SK-N-SH (cell line): ENCODE results near the gene TTC21B. TPM values are rescaled to one million over a fixed set of nuclear protein-coding genes. Genes with fewer than 3 reads are reported as not detected.
"Not testable (repeated sequence)": the region's sequence is repeated elsewhere in the genome, so short reads cannot be mapped to it uniquely, and the experiment has no call there.

ENCODE experiments used
- CTCF ChIA-PET: fragments of 300-600, 350-600 bp; formaldehyde crosslinking; extraction: SDS; loops from one replicate; lab custom pipeline; 2021; lab: Yijun Ruan, JAX
- POLR2A ChIA-PET: fragments of 350-600 bp; sonication (Branson Sonifier 250); formaldehyde crosslinking; extraction: SDS; loops from one replicate; lab custom pipeline; 2020; ENCODE audit warnings: antibody characterized with exemption, inconsistent platforms; lab: Yijun Ruan, JAX
- DNase-seq: peaks from one replicate; pipeline ENCODE4 v3.0.0; 2012
- H2AFZ ChIP-seq: fragments of 200-600 bp; sonication (generic); 2 replicates; pipeline ENCODE4 v1.8.1; 2016; ENCODE audit warnings: antibody characterized with exemption, mild to moderate bottlenecking, low read depth
- H3F3A ChIP-seq: fragments of 200-600 bp; sonication (generic); replicated peaks from 2 replicates; pipeline ENCODE3; 2016; ENCODE audit warnings: antibody characterized with exemption, mild to moderate bottlenecking; ENCODE audit not compliant: insufficient read depth
- H3K27ac ChIP-seq, 2 experiments: fragments of 200-500 bp in 1 of 2; fragments of 200-600 bp in 1 of 2; sonication (Bioruptor generic) in 1 of 2; sonication (generic), shearing (Covaris generic) in 1 of 2; 2 replicates each; pipeline versions ENCODE4 v1.5.1 to v1.6.1; 2014 to 2016; ENCODE audit warnings: low read depth in 2 of 2, inconsistent platforms in 1 of 2, low read length in 1 of 2, mild to moderate bottlenecking in 1 of 2, mixed read lengths in 1 of 2
- H3K27me3 ChIP-seq: fragments of 200-600 bp; sonication (generic), shearing (Covaris generic); 2 replicates; pipeline ENCODE4 v1.6.1; 2016; ENCODE audit warnings: mixed run types; ENCODE audit not compliant: insufficient read depth
- H3K36me3 ChIP-seq, 2 experiments: fragments of 200-500 bp in 1 of 2; fragments of 200-600 bp in 1 of 2; sonication (Bioruptor generic) in 1 of 2; sonication (generic) in 1 of 2; replicated peaks in 1 of 2; 2 replicates each; pipeline versions ENCODE3 to v1.5.1; 2014 to 2016; ENCODE audit warnings: low read length in 1 of 2, mild to moderate bottlenecking in 1 of 2; ENCODE audit not compliant: insufficient read depth in 2 of 2, control insufficient read depth in 1 of 2
- H3K4me1 ChIP-seq, 2 experiments: fragments of 200-500 bp in 1 of 2; fragments of 200-600 bp in 1 of 2; sonication (Bioruptor generic) in 1 of 2; sonication (generic), shearing (Covaris generic) in 1 of 2; 2 replicates each; pipeline versions ENCODE4 v1.5.1 to v1.6.1; 2014 to 2016; ENCODE audit warnings: low read depth in 1 of 2, low read length in 1 of 2, mixed run types in 1 of 2; ENCODE audit not compliant: insufficient read depth in 2 of 2, control insufficient read depth in 1 of 2
- H3K4me2 ChIP-seq: fragments of 200-600 bp; sonication (generic), shearing (Covaris generic); 2 replicates; pipeline ENCODE4 v1.6.1; 2017; ENCODE audit warnings: mixed run types
- H3K4me3 ChIP-seq, 2 experiments: fragments of 200-500 bp in 1 of 2; fragments of 200-600 bp in 1 of 2; sonication (Bioruptor generic) in 1 of 2; sonication (generic), shearing (Covaris generic) in 1 of 2; 2 replicates each; pipeline versions ENCODE4 v1.5.1 to v1.8.1; 2014 to 2016; ENCODE audit warnings: low read depth in 2 of 2, inconsistent platforms in 1 of 2, low read length in 1 of 2, mild to moderate bottlenecking in 1 of 2, mixed read lengths in 1 of 2, moderate library complexity in 1 of 2
- H3K79me2 ChIP-seq: fragments of 200-600 bp; sonication (generic); 2 replicates; pipeline ENCODE4 v1.8.1; 2017; ENCODE audit warnings: mild to moderate bottlenecking; ENCODE audit not compliant: insufficient read depth
- H3K9ac ChIP-seq: fragments of 200-600 bp; sonication (generic); 2 replicates; pipeline ENCODE4 v1.6.1; 2017; ENCODE audit warnings: mixed run types
- H3K9me2 ChIP-seq: fragments of 200-600 bp; sonication (generic); 2 replicates; pipeline ENCODE4 v1.6.1; 2017; ENCODE audit warnings: mixed run types
- H3K9me3 ChIP-seq: fragments of 200-600 bp; sonication (generic); 2 replicates; pipeline ENCODE4 v1.6.1; 2017; ENCODE audit warnings: mixed run types, mild to moderate bottlenecking, moderate library complexity
- H4K20me1 ChIP-seq: fragments of 200-600 bp; sonication (generic); 2 replicates; pipeline ENCODE4 v1.6.1; 2017; ENCODE audit warnings: mild to moderate bottlenecking, mixed run types; ENCODE audit not compliant: insufficient read depth
- JUND ChIP-seq: IDR thresholded peaks from 2 replicates; pipeline ENCODE4 v1.4.0; 2012
- NRF1 ChIP-seq: IDR thresholded peaks from 2 replicates; pipeline ENCODE4 v1.6.1; 2012; ENCODE audit warnings: low read depth, mild to moderate bottlenecking, low read length
- RXRA ChIP-seq: IDR thresholded peaks from 2 replicates; pipeline ENCODE4 v1.4.0; 2012; ENCODE audit warnings: low read depth, mild to moderate bottlenecking, borderline replicate concordance
- SIN3A ChIP-seq: IDR thresholded peaks from 2 replicates; pipeline ENCODE4 v1.6.1; 2012; ENCODE audit warnings: low read depth, mild to moderate bottlenecking, low read length, moderate library complexity, borderline replicate concordance
- SMC3 ChIP-seq: IDR thresholded peaks from 2 replicates; pipeline ENCODE4 v1.6.1; 2012; ENCODE audit warnings: low read depth, low read length, improper control_type of control experiment
- TEAD4 ChIP-seq: IDR thresholded peaks from 2 replicates; pipeline ENCODE4 v1.4.0; 2012; ENCODE audit warnings: mild to moderate bottlenecking, borderline replicate concordance; ENCODE audit not compliant: insufficient read depth
- USF1 ChIP-seq: IDR thresholded peaks from 2 replicates; pipeline ENCODE4 v1.4.0; 2012; ENCODE audit warnings: low read depth, borderline replicate concordance
- WGBS: methylation state at CpG from one replicate; pipeline ENCODE4 v1.1.6; 2017; ENCODE audit warnings: low lambda C conversion rate; 5-methylcytosine and 5-hydroxymethylcytosine counted together
- polyA plus RNA-seq, 3 experiments: library from polyadenylated mRNA; depleted of rRNA; stranded (reverse); fragments of >200 nt; gene quantifications; 2 replicates each; pipeline ENCODE4 v1.2.3, GENCODE V29; 2012
- TF ChIP-seq, protein P1 (sequence below): IDR thresholded peaks from 2 replicates; pipeline ENCODE4 v1.4.0; 2012; ENCODE audit warnings: low read depth, borderline replicate concordance
- TF ChIP-seq, protein P2 (sequence below): fragments of 150-350 bp; IDR thresholded peaks from 2 replicates; pipeline ENCODE4 v1.6.1; 2016; ENCODE audit warnings: mild to moderate bottlenecking, low read depth, low read length

The TTC21B gene
- polyA plus RNA-seq, 1 of the 3 experiments (the other 2 are of a cell fraction) = 10.1 TPM

DNA sequence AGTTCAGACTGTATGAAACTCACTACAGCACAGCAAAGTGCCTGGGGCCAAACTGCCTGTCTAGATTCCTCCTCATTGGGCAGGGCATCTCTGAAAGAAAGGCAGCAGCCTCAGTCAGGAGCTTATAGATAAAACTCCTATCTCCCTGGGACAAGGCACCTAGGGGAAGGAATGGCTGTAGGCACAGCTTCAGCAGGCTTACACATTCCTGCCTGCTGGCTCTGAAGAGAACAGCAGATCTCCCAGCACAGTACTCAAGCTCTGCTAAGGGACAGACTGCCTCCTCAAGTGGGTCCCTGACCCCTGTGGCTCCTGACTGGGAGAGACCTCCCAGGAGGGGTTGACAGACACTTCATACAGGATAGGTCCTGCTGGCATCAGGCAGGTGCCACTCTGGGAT is 18.6 kb upstream of the TTC21B start:
- H3K36me3 ChIP-seq, H3K9me3 ChIP-seq, H3K9ac ChIP-seq, H3K79me2 ChIP-seq, DNase-seq, H2AFZ ChIP-seq, H3K9me2 ChIP-seq, H3K4me1 ChIP-seq, H4K20me1 ChIP-seq, H3K27ac ChIP-seq, H3K27me3 ChIP-seq, H3K4me2 ChIP-seq, POLR2A ChIA-PET, H3K4me3 ChIP-seq, H3F3A ChIP-seq: not testable (repeated sequence)
- CTCF ChIA-PET = interaction anchor here (1.4 kb wide), 1 partner anchor 135 kb away, joined by 3 read pairs; no protein-coding TSS in a partner anchor

- no peaks in the 10 kb centered on the region for H3K79me2 ChIP-seq
- H2AFZ ChIP-seq = no peak overlapping the region; the same call in 1 of the 2 replicates
- H3K4me1 ChIP-seq = no peaks in the 10 kb centered on the region
- POLR2A ChIA-PET = no interaction called here
- no peak overlapping the region for H3K9ac ChIP-seq
- no peak for DNase-seq
- no peak overlapping the region for H3K27ac ChIP-seq
- H3K9me2 ChIP-seq = no peaks in the 10 kb centered on the region
- no peaks in the 10 kb centered on the region for H4K20me1 ChIP-seq
- no peak overlapping the region for H3K4me2 ChIP-seq
- no peaks in the 10 kb centered on the region for H3F3A ChIP-seq
- 27% methylated on average over 1 of the region's 1 CpG for whole genome bisulfite sequencing
- H3K27me3 ChIP-seq = no peaks in the 10 kb centered on the region
- no peak for TF ChIP-seq NRF1
- TF ChIP-seq RXRA = no peak
- no peak for TF ChIP-seq SIN3A
- no peak for TF ChIP-seq TEAD4
- TF ChIP-seq JUND = no peak
- TF ChIP-seq, protein P1, sequence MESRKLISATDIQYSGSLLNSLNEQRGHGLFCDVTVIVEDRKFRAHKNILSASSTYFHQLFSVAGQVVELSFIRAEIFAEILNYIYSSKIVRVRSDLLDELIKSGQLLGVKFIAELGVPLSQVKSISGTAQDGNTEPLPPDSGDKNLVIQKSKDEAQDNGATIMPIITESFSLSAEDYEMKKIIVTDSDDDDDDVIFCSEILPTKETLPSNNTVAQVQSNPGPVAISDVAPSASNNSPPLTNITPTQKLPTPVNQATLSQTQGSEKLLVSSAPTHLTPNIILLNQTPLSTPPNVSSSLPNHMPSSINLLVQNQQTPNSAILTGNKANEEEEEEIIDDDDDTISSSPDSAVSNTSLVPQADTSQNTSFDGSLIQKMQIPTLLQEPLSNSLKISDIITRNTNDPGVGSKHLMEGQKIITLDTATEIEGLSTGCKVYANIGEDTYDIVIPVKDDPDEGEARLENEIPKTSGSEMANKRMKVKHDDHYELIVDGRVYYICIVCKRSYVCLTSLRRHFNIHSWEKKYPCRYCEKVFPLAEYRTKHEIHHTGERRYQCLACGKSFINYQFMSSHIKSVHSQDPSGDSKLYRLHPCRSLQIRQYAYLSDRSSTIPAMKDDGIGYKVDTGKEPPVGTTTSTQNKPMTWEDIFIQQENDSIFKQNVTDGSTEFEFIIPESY = no peak
- no peak for TF ChIP-seq USF1
- TF ChIP-seq, protein P2, sequence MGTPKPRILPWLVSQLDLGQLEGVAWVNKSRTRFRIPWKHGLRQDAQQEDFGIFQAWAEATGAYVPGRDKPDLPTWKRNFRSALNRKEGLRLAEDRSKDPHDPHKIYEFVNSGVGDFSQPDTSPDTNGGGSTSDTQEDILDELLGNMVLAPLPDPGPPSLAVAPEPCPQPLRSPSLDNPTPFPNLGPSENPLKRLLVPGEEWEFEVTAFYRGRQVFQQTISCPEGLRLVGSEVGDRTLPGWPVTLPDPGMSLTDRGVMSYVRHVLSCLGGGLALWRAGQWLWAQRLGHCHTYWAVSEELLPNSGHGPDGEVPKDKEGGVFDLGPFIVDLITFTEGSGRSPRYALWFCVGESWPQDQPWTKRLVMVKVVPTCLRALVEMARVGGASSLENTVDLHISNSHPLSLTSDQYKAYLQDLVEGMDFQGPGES = no peak
- no peak for TF ChIP-seq SMC3
- TF ChIP-seq, all 33 proteins: peak for 0
- H3K36me3 ChIP-seq = no peaks in the 10 kb centered on the region
- CTCF ChIA-PET = interaction anchor here (1.0 kb wide), 1 partner anchor 136 kb away, joined by 3 read pairs; no protein-coding TSS in a partner anchor
- H3K4me3 ChIP-seq = no peak overlapping the region
- H3K9me3 ChIP-seq = no peaks in the 10 kb centered on the region
These were observed 17.1 kb upstream of the TTC21B start for GRCh38 chr2:165970663-165971062.
